Heart right ventricle (tissue), 16 donors: ENCODE results near the gene NEDD4L. TPM values are rescaled to one million over a fixed set of nuclear protein-coding genes. Genes with fewer than 3 reads are reported as not detected.

Experiments used
- ATAC-seq, 8 donors: fragments of 200-7000 bp; cut with Tn5 transposase; one replicate each; pipeline ENCODE4 v1.9.1; 2020; ENCODE audit warnings: mild to moderate bottlenecking in 8 of 8, moderate library complexity in 8 of 8, moderate number of reproducible peaks in 1 of 8
- DNase-seq, 2 donors: peaks; one replicate each; pipeline ENCODE4 v3.0.0-alpha.2; 2020
- H3K27ac ChIP-seq, 10 donors: fragments of 200-600 bp; sonication (generic) in 2 of 10; one replicate each; pipeline versions ENCODE4 v1.5.0 to v1.8.0; 2020 to 2022; ENCODE audit warnings: mild to moderate bottlenecking in 3 of 10
- H3K27me3 ChIP-seq, 7 donors: fragments of 200-600 bp; one replicate each; pipeline ENCODE4 v1.8.0; 2021 to 2022; ENCODE audit warnings: mild to moderate bottlenecking in 2 of 7
- H3K36me3 ChIP-seq, 9 donors: fragments of 200-600 bp; sonication (generic) in 1 of 9; one replicate each; pipeline versions ENCODE4 v1.5.0 to v1.8.0; 2020 to 2022; ENCODE audit warnings: mild to moderate bottlenecking in 2 of 9
- H3K4me1 ChIP-seq, 9 donors: fragments of 200-600 bp; sonication (generic) in 1 of 9; one replicate each; pipeline versions ENCODE4 v1.5.0 to v1.8.0; 2020 to 2022; ENCODE audit warnings: mild to moderate bottlenecking in 4 of 9
- H3K4me3 ChIP-seq, 10 donors: fragments of 200-600 bp; sonication (generic) in 2 of 10; one replicate each; pipeline versions ENCODE4 v1.5.0 to v1.8.0; 2020 to 2022; ENCODE audit warnings: mild to moderate bottlenecking in 7 of 10, moderate library complexity in 2 of 10
- H3K9me3 ChIP-seq, 11 donors: fragments of 200-600 bp in 10 of 11; sonication (generic) in 2 of 11; one replicate each; pipeline versions ENCODE4 v1.5.0 to v1.8.0; 2013 to 2022; ENCODE audit warnings: mild to moderate bottlenecking in 2 of 11, control low read depth in 1 of 11, moderate library complexity in 1 of 11
- CTCF ChIP-seq, 9 donors: fragments of 200-600 bp; sonication (generic) in 2 of 9; IDR thresholded peaks; one replicate each; pipeline versions ENCODE4 v1.5.0 to v1.8.0; 2021 to 2022; ENCODE audit warnings: antibody characterized with exemption in 9 of 9, mild to moderate bottlenecking in 5 of 9, moderate library complexity in 1 of 9
- WGBS, 2 donors: extraction: QIAGEN DNeasy Blood & Tissue Kit; methylation state at CpG; one replicate each; pipeline ENCODE4 v1.1.7; 2013; ENCODE audit warnings: inconsistent platforms in 1 of 2; 5-methylcytosine and 5-hydroxymethylcytosine counted together
- intact Hi-C, 10 donors: fragments of 100-400 bp; cut with DNase I; formaldehyde crosslinking; loops; one replicate each; pipeline versions ENCODE4 v1.11.1 to v1.14.2; 2022
- polyA plus RNA-seq, 2 donors: library from polyadenylated mRNA; stranded (reverse); fragments of 200-250 nt; gene quantifications; one replicate each; pipeline ENCODE4 v1.2.3, GENCODE V29; 2013
- total RNA-seq, 10 donors: library from RNA; stranded (reverse); fragmentation: NEBNext Ultra II Directional in 3 of 10; extraction: Animal tissue kit (Norgen Biotek cat#: 25700) in 3 of 10; gene quantifications; one replicate each; pipeline versions ENCODE4 v1.2.1 to v1.2.4, GENCODE V29; 2021 to 2023
- donor health status: Arrhythmogenic right ventricular cardiomyopathy.
- donor health status: ischemic (EF 13 %, LVEDD 7.1; RV severe dilation, severe dysfunction).
- donor health status: healthy with polysubstance abuse.
- donor health status: DM: no; HTN: yes; CAD: no.
- donor health status: DM: no; HTN: no; CAD: no.
- donor health status: ischemic (EF 25% LVEDD 6.9; RV normal size, moderate dysfunction).
- donor health status: ischemic (EF 25% LVEDD 5.7; RV mildly dilated, moderate dysfunction).
- donor health status: healthy.
- donor health status: DM: yes; HTN: yes; CAD: no.
- donor health status: Ischemic cardiomyopathy.
- donor health status: ischemic (EF 35%, LVEDD 5.7; RV mildly dilated, moderate dysfunction).
- donor health status: nonischemic (EF 11% LVEDD 7.7; RV severe dilation, severe dysfunction).
- donor health status: DM: yes; HTN: yes; CAD: no.
- donor health status: PGD.
- donor health status: ischemic (EF 29% LVEDD 5.4; RV normal size, mild dysfunction).
- donor health status: nonischemic (EF 23%, LVEDD 6.1; RV moderate dilation, normal function).

The NEDD4L gene
- total and polyA plus RNA-seq, 12 donors: 9.6 to 67.1 (median 49.4) TPM

GRCh38 chr18:58336605-58337004 is 292.6 kb downstream of the NEDD4L start:
- peaks cover 0 to 30% (median 9%) of the 10 kb centered on the region in 9 donors for H3K4me1 ChIP-seq
- no peak for TF ChIP-seq CTCF (IDR thresholded peaks at IDR 0.05)
- no peak for ATAC-seq
- no peak overlapping the region for H3K4me3 ChIP-seq
- no peaks in the 10 kb centered on the region for H3K9me3 ChIP-seq
- no peaks in the 10 kb centered on the region for H3K27me3 ChIP-seq
- peak overlapping the region in 6 of 10 donors; percentile 33 to 61 (median 54) for H3K27ac ChIP-seq
- peaks cover 0 to 44% (median 0%) of the 10 kb centered on the region in 9 donors for H3K36me3 ChIP-seq
- 87 to 89% methylated on average over 3 of the region's 3 CpGs for whole genome bisulfite sequencing, 2 donors
- intact Hi-C loops: loop anchor here in 1 of 10 donors (10.0 kb wide), 1 partner anchor 158 kb away; no protein-coding TSS in a partner anchor
- no peak for DNase-seq

GRCh38 chr18:58337285-58337684 is 293.3 kb downstream of the NEDD4L start:
- H3K4me1 ChIP-seq: peaks cover 0 to 30% (median 9%) of the 10 kb centered on the region in 9 donors
- H3K36me3 ChIP-seq: peaks cover 0 to 44% (median 0%) of the 10 kb centered on the region in 9 donors
- H3K27ac ChIP-seq: peak overlapping the region in 8 of 10 donors; percentile 10 to 61 (median 54)
- no peak for TF ChIP-seq CTCF (IDR thresholded peaks at IDR 0.05)
- H3K9me3 ChIP-seq: no peaks in the 10 kb centered on the region
- H3K4me3 ChIP-seq: no peak overlapping the region
- intact Hi-C loops: loop anchor here in 1 of 10 donors (10.0 kb wide), 1 partner anchor 158 kb away; no protein-coding TSS in a partner anchor
- 29 to 37% methylated on average over 4 of the region's 4 CpGs for WGBS, 2 donors
- no peaks in the 10 kb centered on the region for H3K27me3 ChIP-seq
- DNase-seq: no peak
- ATAC-seq: peak in 7 of 8 donors; percentile 31 to 66 (median 44)

GRCh38 chr18:58337686-58338085 is 293.7 kb downstream of the NEDD4L start:
- Histone ChIP-seq H3K4me1 (peaks cover 0 to 30% (median 9%) of the 10 kb centered on the region in 9 donors), H3K9me3 (no peaks in the 10 kb centered on the region), H3K27ac (peak overlapping the region in 8 of 10 donors; percentile 10 to 61 (median 54)), H3K4me3 (no peak overlapping the region), H3K27me3 (no peaks in the 10 kb centered on the region), H3K36me3 (peaks cover 0 to 44% (median 0%) of the 10 kb centered on the region in 9 donors)
- WGBS, 2 donors: 32 to 43% methylated on average over 5 of the region's 5 CpGs
- DNase-seq (no peak), ATAC-seq (peak in 7 of 8 donors; percentile 25 to 83 (median 70))
- intact Hi-C loops: loop anchor here in 1 of 10 donors (10.0 kb wide), 1 partner anchor 157 kb away; no protein-coding TSS in a partner anchor
- TF ChIP-seq CTCF (IDR thresholded peaks at IDR 0.05): no peak

- 82 to 87% methylated on average over 3 of the region's 3 CpGs for WGBS, 2 donors
- no peak for DNase-seq
- H3K9me3 ChIP-seq: no peaks in the 10 kb centered on the region
- ATAC-seq: peak in 3 of 8 donors; percentile 3 to 59 (median 24)
- H3K36me3 ChIP-seq: peaks cover 0 to 46% (median 0%) of the 10 kb centered on the region in 9 donors
- TF ChIP-seq CTCF (IDR thresholded peaks at IDR 0.05): no peak
- H3K27me3 ChIP-seq: no peaks in the 10 kb centered on the region
- peaks cover 0 to 30% (median 9%) of the 10 kb centered on the region in 9 donors for H3K4me1 ChIP-seq
- peak overlapping the region in 8 of 10 donors; percentile 10 to 61 (median 54) for H3K27ac ChIP-seq
- intact Hi-C loops: loop anchor here in 1 of 10 donors (10.0 kb wide), 1 partner anchor 157 kb away; no protein-coding TSS in a partner anchor
- H3K4me3 ChIP-seq: no peak overlapping the region
These were observed 294.1 kb downstream of the NEDD4L start for GRCh38 chr18:58338141-58338540.
